NCI-H748 (cell line): ENCODE results near the gene IZUMO1.

Experiments used
- DNase-seq: peaks from one replicate; lab custom pipeline; 2025; ENCODE audit not compliant: unreplicated experiment; lab: John Stamatoyannopoulos, UW

The IZUMO1 gene

DNA sequence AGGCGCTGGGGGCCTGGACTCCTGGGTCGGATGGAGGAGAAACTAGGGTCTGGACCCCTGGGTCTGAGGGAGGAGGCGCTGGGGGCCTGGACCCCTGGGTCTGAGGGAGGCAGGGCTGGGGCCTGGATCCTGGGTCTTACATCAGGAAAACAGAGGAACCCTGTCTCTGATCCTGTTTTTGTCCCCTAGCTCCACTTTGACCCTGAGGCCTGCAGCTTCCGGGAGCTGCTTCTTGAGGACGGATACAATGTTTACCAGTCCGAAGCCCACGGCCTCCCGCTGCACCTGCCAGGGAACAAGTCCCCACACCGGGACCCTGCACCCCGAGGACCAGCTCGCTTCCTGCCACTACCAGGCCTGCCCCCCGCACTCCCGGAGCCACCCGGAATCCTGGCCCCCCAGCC is 11.0 kb upstream of the IZUMO1 start:
- no peak for DNase-seq

DNA sequence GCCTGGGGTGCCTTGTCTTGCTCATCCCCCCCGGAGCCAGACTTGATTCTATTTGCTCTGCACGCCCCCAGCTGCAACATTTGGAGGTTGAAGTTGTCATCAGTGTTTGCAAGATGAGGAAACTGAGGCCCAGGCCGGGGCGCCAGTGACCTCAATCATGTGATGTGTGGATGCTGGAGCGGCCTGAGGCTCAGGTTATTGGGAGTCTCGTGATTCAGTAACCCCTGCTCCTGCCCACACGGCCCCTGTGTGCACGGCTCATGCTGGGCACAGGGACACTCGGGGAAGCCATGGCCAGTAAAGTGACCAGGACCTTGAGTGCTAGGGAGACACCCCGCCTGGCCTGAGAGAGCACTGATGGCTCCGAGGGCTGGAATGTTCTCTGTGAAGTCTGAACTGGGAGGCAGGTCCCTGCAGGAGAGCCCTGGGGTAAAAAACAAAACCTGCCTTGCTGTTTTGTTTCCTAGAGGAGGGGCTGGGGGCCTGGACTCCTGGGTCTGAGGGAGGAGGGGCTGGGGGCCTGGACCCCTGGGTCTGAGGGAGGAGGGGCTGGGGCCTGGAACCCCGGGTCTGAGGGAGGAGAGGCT is 10.5 kb upstream of the IZUMO1 start:
- no peak for DNase-seq

DNA sequence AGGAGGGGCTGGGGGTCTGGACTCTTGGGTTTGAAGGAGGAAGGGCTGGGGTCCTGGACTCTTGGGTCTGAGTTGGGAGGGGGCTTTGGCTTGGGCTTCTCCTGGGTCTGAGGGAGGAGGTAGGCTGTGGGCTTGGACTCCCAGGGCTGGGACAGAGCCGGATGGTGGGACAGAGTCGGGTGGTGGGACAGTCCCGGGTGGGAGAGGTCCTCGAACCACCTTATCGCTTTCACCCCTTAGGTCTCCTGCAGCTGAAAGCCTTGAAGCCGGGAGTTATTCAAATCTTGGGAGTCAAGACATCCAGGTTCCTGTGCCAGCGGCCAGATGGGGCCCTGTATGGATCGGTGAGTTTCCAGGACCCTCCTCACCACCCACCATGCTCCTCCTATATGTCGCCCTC is 10.0 kb upstream of the IZUMO1 start:
- DNase-seq = no peak

DNA sequence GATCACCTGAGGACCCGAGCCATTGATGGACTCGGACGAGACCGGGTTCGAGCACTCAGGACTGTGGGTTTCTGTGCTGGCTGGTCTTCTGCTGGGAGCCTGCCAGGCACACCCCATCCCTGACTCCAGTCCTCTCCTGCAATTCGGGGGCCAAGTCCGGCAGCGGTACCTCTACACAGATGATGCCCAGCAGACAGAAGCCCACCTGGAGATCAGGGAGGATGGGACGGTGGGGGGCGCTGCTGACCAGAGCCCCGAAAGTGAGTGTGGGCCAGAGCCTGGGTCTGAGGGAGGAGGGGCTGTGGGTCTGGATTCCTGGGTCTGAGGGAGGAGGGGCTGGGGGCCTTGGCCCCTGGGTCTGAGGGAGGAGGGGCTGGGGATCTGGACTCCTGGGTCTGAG is 9.5 kb upstream of the IZUMO1 start:
- DNase-seq = no peak

DNA sequence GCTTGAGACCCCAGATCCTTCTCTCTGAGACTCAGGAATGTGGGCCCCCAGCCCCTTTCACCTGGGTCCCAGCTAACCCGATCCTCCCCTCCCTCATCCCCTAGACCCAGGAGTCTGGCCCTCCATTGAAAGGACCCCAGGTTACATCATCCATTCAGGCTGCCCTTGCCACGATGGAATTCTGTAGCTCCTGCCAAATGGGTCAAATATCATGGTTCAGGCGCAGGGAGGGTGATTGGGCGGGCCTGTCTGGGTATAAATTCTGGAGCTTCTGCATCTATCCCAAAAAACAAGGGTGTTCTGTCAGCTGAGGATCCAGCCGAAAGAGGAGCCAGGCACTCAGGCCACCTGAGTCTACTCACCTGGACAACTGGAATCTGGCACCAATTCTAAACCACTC is 9.1 kb upstream of the IZUMO1 start:
- no peak for DNase-seq

DNA sequence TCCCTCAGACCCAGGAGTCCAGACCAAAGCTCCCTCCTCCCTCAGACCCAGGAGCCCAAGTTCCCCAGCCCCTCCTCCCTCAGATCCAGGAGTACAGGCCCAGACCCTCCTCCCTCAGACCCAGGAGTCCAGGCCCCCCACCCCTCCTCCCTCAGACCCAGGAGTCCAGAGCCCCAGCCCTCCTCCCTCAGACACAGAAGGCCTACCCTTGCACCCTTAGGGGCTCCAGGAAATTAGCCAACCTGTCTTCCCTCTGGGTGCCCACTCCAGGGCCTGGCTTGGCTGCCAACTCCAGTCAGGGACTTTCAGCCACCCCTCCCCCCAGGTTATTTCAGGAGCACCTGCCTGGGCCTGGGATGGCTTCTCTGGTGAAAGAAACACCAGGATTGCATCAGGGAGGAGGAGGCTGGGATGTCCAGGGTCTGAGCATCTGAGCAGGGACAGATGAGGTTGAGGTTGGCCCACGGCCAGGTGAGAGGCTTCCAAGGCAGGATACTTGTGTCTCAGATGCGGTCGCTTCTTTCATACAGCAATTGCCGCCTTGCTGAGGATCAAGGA is 8.5 kb upstream of the IZUMO1 start, which contains the start of gene FGF21:
Gene FGF21 (plus strand): TSS at position 441 of the 558 bp plus-strand sequence. CDS start 713 bp downstream, outside the sequence.
- no peak for DNase-seq

DNA sequence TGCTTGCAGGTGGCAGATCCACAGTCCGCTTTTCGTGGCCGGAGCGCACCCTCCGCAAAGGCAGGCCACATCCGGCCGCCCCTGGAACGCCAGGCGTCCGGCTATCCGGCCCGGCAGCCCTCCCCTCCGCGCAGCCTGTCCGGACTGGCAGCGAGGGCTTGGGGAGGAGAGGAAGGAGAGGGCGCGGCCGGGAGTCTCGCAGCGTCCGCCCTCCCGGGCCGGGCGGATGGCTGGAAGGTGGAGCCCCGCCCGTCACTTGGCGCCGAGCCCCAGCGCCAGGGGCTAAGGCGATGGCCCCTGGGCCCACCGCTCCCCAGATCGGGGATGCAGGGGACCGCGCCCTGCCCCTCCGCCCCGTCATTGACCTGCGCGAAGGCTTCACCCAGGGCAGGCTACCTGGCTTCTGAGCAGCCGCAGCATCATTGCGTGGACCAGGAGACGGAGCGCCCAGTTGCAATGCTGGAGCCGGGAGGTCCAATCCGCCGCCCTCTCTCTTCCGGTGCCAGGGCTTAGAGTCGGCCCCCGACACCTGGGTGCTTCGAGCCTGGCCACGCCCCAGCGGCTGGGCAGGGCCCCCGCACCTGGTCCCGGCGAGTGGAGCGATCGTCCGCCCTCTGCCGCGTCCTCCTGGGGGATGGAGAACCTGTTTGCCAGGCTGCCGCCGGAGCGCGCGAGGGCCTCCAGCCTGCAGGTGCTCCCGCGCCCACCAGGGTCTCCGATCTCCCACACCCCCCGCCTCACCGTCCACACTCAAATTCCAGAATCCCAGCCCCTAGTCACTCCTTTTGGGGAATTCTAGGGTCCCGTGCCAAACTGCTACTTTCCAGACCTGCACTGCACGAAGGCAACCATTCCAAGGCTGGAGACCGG is 6.0 kb upstream of the IZUMO1 start, which contains the start of gene FUT1:
Gene FUT1 (minus strand): TSS at position 146 of the 870 bp plus-strand sequence. CDS start 1,360 bp downstream, outside the sequence.
- DNase-seq = peak; percentile 97

DNA sequence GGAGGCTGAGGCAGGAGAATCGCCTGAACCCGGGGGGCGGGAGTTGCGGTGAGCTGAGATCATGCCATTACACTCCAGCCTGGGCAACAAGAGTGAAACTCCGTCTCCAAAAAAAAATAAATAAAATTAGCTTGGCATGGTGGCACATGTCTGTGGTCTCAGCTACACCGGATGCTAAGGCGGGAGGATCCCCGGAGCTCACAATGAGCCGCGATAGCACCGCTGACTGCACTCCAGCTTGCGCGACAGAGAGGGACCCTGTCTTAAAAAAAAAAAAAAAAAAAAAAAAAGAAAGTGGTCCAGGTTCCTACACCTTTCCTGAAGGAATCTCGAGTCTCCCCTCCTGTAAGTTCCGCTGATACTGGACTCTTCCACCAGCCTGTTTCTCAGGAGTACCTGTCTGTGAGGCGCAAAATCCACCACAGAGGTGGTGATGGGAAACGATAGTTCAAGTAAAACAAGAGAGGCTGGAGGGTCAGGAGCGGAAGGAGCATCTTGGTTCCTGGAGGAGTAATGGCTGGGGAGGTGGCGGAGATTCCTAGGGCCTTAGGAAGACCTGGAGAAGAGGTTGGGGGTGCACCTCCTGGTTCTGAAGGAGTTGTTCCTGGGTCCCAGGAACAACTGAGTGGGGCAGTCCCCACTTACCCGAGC is 5.3 kb upstream of the IZUMO1 start:
- DNase-seq = peak; percentile 34

DNA sequence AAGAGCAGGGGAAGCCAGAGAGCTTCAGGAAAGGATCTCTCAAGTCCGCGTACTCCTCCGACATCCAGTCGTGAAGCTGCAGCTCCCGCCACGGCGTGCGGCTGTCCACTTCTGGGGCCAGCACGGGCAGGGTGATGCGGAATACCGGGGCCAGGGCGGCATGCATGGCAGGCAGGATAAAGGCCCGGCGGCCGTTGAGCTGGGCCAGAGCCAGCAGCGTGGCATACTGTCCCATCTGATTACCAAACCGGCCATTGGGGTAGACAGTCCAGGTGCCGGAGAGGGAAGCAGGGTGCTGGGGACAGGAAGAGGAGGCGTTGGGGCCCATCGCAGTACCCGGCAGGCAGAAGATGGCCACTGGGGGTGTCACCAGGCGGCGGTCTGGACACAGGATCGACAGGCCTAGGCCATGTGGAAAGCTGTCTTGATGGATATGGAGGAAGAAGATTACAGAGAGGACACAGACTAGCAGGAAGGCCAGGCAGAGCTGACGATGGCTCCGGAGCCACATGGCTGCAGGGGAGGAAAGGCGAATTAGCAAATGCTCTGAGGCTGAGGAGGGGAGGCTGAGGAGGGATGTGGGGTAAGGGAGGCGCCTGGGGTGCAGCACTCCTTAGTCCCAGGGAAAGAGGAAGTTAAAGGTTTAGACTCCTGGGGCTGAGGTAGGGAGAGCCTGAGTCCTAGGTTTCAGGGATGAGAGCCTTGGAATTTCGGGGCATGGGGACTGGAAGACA is 4.2 kb upstream of the IZUMO1 start:
- DNase-seq = no peak

DNA sequence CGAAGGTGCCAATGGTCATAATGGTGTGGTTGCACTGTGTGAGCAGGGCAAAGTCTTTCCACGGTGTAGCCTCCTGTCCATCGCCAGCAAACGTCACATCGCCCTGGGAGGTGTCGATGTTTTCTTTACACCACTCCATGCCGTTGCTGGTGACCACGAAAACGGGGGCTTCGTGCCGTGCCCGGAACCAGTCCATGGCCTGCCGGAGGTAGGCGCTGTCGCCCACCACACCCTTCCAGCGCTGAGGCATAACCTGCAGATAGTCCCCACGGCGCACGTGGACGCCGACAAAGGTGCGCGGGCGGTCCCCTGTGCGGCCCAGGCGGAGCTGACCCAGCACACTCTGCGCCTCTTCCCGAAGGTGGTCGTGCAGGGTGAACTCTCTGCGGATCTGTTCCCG is 3.6 kb upstream of the IZUMO1 start:
- DNase-seq = no peak

DNA sequence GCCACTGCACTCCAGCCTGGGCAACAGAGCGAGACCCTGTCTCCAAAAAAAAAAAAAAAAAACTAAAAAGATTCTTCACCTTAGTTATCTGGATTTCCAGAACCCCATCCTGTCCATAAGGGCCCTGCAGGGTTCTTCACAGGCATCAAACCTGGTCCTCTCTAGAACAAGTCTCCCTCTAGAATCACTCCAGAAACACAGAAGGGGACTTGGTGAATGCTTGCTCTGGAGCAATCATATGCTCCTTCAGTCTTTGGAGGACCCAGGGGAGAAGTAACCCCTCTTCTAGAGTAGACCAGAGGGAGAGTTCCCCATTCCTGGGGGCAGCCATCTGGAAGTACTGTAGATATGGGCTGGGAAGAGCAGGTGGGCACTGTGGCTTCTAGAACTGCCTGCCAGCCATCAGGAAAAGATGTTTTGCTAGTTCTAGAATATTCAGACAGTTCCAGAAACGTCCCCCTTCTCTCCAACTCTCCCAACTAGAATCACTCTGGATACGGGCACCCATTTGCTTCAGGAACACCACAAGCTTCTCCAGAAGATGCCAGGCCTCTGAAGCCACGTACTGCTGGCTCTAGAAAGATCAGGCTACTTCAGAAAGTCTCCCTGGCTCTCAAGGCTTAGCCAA is 3.0 kb upstream of the IZUMO1 start:
- no peak for DNase-seq

DNA sequence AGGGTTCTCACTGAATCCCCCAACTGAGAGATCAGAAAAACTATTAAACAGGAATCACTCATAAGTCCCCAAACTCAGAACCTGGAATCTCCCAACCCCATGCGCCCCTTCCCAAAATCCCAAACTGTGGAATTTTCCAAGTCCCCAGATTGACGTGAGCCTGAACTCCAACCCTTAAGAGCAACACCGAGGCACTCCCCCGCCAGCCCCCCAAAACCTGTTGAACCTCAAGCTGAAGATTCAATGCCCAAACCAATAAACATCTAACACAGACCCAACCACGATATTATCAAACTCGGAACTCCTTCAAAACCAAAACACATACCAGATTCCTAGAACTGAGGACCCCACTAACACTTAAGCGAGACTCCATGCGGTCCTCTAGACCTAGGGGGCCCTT is 599 bp downstream of the IZUMO1 start:
- no peak for DNase-seq

DNA sequence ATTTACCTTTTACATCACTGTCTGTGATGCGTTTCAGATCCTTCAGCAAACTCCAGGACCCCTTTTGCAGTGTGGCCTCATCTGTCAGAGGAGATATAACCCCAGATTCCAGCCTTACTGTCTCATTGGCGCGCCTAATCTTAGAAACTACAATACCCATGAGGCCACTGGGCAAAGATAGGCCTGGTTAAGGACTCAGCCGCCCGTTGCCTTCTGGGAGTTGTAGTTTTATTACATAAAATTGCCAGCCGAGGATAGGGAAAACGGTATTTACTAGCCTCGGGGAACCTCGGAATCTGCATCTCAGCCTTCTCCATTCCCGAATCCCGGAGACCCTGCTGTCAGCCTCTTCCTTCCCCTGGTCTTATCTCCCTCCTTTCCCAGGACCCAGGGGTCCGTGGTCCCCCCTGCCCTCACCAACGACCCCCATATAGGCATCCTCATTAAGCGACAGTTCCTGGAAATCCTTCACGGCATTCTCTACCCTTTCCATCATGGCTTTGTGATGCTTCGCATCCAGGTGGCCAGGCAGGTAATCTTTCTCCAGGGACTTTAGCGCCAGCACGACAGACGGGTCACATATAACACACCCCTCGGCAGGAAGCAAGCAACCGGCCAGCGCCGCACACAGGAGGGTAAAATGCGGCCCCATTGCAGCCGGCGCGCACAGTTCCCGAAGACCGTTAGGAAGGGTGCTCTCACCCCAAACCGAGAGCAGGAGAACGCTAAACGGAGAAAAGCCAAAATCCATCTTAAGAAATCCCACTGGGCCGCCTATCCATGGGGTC is 1.3 kb downstream of the IZUMO1 start:
- DNase-seq = peak; percentile 74

DNA sequence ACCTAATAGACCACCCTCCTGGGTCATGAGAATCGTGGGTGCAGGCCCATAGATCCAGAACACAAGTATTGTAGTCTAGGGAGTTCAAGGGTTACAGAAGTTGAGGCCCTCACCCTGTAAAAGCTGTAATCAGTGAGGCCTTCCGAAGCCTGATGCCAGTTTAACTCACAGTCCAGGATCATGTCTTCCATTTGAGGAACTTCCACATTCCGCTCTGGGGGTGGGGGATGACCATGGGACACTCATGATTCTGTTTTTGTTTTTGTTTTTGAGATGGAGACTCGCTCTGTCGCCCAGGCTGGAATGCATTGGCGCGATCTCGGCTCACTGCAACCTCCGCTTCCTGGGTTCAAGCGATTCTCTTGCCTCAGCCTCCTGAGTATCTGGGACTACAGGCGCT is 4.6 kb downstream of the IZUMO1 start:
- DNase-seq = no peak

DNA sequence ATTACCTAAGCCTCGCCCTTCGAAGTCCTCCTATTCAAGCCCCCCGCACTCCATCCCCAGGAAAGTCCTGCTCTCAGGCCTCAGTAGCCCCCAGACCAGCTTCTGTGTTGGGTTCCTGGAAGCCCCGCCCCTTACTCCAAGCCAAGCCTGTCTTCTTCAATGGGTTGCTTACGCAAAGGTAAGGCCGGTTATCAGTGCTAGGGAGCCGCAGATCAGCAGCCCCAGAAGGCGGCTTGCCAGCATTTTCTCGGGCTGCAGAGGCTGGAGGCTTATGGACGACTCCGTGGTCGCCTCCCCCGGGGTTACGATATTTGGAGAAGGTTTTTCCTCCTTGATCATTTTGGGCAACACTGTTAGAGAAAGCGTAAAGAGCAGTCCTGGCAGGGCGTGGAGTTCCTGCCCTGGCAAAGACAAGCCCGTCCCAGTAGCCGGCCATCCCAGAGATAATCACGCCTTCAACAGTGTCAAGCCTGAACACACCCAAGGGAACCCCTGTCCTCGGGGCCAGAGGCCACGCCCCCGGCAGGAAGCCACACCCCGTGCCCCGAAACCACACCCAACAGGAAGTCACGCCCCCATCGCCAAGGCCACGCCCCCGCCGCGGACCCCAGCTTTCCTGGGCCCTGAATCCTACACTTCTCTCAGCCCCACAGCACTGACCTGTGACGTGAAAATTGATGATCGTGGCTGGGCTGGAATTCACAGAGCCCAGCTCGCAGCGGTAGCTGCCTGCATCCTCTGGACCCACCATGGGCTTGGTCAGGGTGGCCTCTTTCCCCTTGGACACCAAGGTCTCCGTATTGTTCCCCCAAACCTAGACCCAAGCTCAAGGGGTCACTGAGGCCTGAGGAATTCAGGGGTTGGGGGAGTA is 5.3 kb downstream of the IZUMO1 start:
- peak; percentile 49 for DNase-seq

DNA sequence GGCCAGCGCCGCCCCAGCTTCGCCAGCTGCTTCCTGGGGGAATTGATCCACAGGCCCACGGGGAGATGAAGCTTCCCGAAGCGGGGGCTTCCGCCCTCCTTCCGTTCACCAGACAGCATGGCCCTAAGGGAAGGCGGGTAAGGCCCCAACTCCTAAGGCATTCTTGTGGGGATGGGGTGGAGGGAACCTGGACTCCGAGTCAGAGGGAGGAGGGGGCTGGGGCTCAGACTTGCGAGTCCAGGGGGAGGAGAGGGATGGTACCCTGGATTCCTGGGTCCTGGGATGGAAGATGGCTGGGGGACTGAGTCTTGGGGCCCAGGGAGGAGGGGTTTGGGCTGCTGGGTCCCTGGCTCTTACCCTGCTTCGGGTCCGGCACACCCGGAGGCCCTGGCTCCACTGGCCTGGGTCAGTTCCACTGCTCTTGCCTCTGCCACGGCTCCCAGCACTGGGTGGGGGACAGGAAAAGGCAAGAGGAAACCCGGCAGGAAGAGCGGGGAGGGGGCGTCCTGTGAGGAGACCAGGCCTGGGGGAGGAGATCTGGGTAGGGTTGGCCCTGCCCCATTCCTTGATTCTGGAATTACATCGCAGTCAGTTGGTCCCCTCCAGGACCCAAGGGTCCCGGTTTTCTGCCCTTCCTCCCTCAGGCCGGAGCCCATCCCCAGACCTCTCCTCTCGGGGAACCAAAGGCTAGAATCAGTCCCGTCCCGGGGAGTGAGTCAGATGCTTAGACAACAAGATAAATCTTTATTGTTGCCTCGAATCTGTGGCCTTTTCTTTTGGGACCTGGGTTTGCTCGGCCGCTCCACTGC is 6.3 kb downstream of the IZUMO1 start, which contains the start of gene RASIP1:
Gene RASIP1 (minus strand): TSS at position 447 of the 809 bp plus-strand sequence. CDS start 328 bp downstream, at position 119.
- DNase-seq = no peak

DNA sequence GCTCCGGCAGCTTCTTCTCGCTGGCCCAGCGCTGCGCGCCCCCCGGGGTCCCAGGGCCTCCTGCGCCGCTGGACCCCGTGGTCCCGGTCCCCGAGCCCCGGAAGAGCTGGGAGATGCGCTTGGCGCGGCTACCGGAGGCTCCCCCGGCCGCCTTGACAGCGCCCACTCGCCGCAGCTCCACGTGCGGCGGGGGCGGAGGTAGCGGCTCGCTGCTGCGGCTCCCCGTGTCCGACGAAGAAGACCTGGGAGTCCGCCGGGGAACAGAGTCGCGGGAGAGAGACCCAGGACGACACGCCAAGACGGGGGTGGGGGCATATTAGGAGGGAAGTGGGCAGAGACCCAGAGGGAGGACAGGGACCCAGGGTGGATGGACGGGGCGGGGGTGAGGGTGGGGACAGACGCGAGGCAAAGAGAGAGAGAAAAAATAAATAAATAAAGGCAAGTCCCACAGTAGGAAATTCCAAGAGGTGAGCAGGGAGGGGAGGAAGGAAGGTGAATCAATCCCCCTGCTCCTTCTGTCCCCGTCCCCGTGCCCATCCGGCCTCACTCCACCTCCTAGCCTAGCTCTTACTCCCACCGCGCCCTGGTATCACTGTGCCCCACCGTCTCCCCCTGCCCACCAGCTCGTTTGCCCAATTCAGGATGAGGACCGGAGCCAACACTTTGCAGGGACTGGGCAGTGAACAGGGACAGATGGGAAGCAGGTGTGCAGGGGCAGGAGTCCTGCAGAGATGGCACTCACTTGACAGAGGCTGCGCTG is 7.1 kb downstream of the IZUMO1 start:
- DNase-seq = peak; percentile 68
